ENCODE data around the gene C12orf60.

The C12orf60 gene

GRCh38 chr12:14777271-14777670 is 26.2 kb upstream of the C12orf60 start:
- no peak for DNase-seq

DNA sequence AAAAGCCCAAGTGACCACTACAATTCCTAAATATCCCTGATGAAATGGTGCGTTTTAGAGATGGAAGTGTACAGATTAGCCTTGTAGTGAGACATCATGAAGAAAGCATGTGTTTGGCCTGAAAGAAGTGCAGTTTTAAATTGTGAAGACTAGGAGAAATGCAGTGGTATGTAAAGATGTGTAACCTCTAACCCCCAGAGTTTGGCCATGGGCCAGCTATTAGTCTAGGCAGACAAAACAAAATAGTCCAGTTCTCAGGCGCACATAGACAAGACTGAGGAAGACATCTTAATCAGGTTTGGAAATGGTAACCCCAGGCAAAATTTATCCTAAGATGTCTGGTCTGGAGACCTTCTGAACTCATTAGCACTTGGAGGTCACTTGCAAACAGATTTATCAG is 23.6 kb upstream of the C12orf60 start:
- DNase-seq = no peak

GRCh38 chr12:14780859-14781258 is 22.6 kb upstream of the C12orf60 start:
- DNase-seq = no peak

- DNase-seq = no peak
Observed at GRCh38 chr12:14781563-14781962, 21.9 kb upstream of the C12orf60 start.

DNA sequence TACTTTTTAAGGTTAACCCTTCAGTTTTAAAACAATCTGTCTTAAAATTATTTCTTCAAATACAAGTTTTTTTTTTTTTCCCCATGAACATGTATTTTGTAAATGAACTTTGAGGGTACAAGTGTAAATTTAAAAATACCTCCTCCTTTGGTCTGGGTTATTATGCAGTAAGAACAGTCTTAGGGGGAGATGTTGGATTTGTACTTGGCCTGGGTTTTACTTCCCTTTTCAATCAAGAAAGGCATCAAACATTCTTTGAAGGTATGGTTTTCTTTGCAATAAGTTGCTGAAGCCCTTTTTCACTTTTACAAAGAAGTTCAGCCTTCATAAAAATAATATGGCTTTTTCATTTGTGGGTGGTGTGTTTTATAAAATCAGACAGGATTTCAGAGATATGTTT is 20.7 kb upstream of the C12orf60 start:
- DNase-seq = no peak

- peak; percentile 66 for DNase-seq
Observed at GRCh38 chr12:14784471-14784870, 19.0 kb upstream of the C12orf60 start.

DNA sequence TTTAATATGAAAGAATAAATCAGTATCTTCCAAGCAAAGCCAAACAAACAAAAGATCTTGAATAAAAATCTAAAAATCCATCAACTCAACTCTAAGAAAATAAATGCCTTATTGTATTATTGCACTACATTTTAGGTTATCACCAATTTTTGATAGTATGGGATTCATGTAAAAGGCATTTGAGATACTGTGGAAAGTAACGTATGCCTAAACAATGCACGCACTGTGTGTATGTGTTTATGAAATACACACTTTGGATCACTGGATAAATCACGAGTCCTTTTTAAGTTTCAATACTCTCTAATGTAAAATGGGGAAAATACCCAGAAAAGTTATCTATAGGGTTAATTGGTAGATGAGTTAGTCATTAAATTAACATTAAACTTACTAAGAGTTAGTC is 17.9 kb upstream of the C12orf60 start:
- no peak for DNase-seq

DNA sequence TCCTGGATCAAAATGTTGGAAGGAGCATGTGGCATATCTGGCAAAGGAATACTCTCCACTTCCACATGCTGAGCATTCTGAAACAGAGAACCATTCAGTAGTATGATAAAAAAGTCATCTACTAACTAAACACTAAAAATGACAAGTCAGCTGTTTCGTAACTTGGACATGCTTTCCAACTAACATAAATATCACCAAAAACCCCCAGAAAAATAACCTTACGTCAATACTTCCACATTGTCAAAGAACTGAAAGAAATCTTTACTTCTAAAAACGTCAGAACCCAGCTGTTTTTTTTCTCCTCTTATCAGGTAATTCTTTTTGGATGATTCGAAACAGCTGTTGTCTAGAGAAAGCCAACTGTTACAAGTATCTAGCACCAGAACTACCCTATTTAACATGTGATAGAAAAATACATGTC is 8.4 kb upstream of the C12orf60 start:
- no peak for DNase-seq

DNA sequence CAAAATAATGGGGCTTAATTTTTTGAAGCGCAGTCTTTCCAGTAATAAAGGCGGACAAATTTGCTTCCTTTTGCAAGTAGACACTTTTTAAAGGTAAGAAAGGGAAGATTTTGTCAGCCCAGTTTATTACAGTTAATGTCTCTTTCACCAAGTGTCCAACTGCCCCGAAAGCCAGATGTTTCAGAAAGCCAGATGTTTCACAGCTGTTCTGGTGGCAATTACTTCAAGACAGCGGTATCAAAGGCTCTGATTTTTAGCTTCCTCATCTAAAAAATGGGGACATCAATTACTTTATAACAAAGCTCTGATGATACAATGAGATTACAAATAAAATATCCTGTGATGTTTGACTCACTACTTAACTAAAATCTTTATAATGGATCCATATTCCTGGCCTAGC is 1.2 kb upstream of the C12orf60 start:
- no peak for DNase-seq

- no peak for DNase-seq
Observed at GRCh38 chr12:14802721-14803010, 804 bp upstream of the C12orf60 start.

DNA sequence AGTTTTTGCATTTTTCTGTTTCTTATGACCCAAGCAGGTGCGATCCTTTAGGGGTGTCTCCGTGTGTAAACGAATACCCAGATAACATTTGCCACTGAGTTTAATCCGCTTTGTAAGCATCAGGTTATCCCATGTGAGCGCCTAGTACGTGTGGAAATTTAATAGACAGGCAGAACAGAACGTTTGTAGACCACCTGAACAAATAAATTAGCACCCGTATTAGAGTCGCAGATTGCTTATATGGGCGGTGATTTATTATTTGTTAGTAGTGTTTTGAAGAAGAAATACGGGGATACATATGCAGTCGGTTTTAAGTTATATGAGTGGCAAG is 325 bp downstream of the C12orf60 start:
- DNase-seq = no peak

DNA sequence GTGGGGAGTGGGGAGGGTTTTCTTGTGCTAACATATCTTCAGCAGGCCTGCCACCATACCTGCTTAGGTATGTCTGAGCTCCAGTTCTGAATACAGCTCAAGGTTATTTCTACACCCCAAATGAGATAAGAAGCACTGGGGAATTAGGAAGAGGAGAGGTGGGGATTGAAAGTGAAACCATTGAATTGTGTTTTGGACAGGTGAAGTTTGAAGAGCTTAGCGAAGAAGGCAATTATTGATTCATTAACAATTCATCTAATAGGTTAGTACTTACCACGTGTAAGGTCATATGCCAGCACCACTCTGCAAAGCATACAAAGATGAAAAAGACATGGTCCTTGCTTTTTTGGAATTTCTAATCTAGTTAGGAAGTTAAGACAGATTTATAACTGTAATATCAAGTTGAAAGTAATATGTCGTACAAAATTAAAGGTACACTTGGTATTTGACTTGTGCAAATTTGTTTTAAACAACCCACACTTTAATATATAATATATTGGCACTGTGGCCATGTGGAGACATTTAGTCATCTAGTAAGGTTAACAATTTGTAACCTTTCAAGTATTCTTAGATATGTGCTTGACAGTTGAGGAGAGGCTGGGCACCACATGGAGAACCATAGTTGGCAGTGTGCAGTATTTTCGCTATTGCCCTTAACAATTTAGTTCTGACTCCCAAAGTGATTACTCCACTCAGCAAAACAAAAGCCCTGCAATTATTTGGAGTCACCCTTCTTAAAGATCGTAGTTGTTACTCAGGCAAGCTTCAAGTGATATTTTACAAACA is 6.9 kb downstream of the C12orf60 start:
- DNase-seq = no peak

DNA sequence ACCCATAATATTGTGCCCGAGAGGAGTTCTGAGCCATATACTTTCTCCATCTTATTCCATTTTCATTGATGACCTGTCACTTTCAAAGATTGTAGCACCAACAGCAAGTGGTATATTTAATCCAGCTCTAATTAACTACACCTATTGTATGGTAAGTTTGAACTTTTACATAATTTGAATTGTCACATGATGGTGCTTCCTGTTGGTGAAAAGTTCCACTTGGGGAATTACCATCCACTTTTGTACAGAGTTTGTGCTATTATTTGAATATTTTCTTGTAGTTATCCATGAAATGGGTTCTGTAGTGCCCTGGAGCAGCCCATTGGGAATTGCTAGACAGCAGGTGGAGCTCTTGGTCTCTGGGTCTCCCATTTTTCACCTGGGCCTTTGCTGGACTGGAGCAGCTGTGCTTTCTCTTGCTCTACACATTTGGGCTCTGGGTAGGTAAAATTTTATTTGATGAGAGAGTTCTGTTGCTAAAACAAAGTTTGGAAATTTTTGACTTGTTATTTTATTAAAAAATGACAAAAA is 7.5 kb downstream of the C12orf60 start:
- peak; percentile 33 for DNase-seq

GRCh38 chr12:14811486-14811885 is 8.0 kb downstream of the C12orf60 start:
- no peak for DNase-seq

DNA sequence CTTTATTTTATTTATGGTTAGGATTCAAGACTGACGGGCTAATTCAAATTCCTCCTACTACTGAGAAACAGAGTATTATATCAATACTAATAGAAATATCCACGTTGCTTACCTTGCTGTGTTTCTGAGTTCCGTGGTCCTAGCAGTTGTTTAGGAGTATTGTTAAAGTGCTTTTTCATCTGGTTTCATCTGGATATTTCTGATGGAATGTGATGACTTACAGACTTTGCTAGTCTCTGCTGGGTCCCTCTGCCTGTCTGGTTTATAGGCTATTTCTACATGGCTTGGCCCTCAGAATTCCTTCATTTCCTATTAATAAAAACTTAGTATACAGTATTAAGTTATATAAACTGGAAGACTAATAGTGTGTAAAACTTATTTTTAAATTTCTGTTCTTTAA is 10.5 kb downstream of the C12orf60 start, which contains the start of gene SMCO3:
TSS of gene SMCO3 (minus strand) at position 169 of the 400 bp plus-strand sequence. CDS start 7,502 bp downstream, outside the sequence.
- DNase-seq = no peak

GRCh38 chr12:14824012-14824634 is 20.7 kb downstream of the C12orf60 start:
- no peak for DNase-seq

DNA sequence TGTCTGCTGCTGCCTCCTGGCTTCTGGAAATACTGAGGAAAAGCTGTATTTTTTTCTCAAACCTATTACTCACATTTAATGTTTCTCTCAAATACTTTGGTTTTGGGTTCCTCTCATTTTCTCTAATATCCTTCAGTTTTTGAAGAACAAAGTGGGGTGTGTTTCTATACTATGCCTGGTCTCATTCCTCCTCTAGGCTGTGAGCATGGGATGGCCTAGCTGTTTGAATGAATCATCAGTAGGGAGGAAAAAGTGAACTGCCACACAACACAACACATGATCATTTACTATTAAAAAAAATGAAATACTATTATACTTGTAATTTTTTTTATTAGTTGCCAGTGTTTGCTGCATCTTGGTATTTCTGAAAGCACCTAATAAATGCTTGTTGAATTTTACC is 21.8 kb downstream of the C12orf60 start:
- DNase-seq = no peak

DNA sequence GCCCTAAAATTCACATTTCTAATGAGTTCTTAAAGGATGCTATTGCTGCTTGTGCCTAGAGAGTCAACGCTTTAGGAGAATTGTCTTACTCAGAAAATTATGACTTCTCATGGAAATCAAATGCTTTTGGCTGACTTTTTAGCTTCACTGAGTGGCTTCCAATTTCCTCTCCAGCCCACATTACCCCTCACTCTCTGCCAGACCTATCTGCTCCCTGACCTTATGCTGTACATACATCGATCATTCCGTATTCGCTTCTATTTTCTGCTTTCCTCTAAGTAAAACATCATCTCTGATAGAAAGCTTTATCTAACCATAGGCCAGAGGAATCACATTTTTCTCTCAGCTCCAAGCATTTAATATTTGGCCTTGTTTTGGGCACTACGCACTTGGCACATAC is 23.0 kb downstream of the C12orf60 start:
- DNase-seq = no peak

GRCh38 chr12:14827043-14827442 is 23.6 kb downstream of the C12orf60 start:
- DNase-seq = no peak

DNA sequence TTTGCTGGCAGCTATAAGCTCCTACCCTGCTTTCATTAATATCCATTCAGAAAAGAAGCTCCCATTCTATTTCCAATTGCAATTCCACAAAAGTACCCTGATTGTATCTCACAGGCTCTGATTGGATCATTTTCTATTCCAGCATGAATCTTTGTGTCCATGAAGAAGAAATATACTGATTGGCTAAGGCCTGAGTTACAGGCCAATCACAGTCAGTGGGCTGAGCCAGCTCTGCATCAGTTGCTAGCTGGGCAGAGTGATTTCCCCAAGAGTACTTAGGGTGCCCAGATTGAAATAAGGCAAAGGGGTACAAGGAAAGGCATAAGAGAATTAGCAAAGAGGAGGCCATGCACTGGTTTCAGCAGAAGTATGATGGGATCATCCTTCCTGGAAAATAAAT is 25.4 kb downstream of the C12orf60 start:
- no peak for DNase-seq

DNA sequence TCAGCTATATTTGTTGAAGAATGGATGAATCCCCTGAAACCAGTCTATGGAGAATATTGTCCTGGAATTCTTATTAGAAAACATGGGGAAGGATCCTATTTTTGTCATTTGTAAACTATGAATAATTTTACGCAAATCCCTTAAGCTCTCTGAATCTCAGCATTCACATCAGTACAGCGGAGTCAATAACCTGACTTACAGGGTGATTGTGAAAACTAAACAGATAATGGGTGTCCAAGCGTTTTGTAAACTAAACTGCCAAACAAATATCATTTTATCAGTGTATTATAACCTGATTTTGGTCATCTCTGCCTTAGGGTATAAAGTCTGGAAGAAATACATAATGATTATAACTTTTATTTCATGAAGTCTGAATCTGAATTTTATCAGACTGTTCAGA is 29.9 kb downstream of the C12orf60 start:
- no peak for DNase-seq

DNA sequence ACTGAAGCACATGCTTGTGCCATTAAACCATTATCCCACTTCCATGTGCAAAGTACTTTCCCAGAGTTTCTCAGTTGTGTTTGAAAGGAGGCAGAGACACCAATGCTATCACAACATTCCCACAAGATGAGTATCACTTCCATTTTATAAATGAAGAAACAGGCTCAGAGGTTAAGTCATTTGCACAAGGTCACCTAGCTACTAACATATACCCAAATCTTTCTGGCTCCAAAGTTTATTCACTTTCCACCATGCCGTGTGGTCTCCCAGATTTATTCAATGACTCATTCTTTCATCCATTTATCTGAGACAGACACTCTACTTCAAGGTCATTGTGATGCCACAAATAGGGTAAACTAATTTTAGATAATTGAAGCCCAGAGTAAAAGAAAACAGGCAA is 30.5 kb downstream of the C12orf60 start:
- no peak for DNase-seq

- DNase-seq = no peak
Observed at GRCh38 chr12:14834509-14834908, 31.0 kb downstream of the C12orf60 start.

DNA sequence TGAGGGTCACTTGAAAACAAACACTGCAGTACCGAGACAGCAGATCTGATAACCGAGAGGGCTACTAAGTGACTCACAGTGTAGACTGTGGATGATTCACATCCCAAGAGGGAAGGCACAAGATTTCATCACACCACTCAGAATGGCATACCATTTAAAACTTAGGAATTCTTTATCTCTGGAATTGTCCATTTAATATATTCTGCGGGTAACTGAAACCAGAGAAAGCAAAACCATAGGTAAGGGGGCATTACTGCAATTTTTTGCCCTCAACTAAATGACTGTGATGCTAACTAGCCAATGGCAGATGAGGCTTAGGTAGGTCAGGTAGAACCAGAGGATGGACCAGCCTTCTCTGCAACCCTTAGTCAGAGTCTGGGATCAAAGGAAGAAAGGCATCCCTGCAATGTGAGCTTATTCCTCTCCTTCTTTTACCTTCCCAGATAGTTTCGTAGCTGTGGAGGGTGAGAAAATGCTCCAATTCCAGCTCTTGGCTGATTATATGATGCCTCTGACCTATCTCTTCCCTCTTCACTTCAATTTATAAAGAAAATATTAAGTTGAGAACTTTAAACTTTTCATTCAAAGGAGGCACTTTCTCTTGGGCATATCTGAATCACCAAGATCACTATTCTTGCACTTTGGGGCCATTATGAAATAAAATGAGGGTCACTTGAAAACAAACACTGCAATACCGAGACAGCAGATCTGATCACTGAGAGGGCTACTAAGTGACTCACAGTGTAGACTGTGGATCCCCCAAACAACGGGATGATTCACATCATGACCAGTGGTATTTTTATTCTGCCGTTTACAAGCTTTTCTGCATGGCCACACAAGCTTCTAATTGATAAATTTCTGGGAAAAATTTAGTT is 33.1 kb downstream of the C12orf60 start:
- DNase-seq = no peak

Measured in RPMI8226 (cell line).